Thymus (tissue), 11 donors: ENCODE measurements around the gene ANKRD44. TPM values are rescaled to one million over a fixed set of nuclear protein-coding genes. Genes with fewer than 3 reads are reported as not detected.
"Not testable (repeated sequence)": the region's sequence is repeated elsewhere in the genome, so short reads cannot be mapped to it uniquely, and the experiment has no call there.

Experiments
- DNase-seq, 9 donors: peaks; one replicate each; pipeline ENCODE4 v3.0.0-alpha.2; 2013; ENCODE audit warnings: low spot score in 9 of 9, low read depth in 6 of 9, missing footprints in 1 of 9
- H3K27ac ChIP-seq, 2 donors: one replicate each; pipeline ENCODE4 v1.5.1; 2013; ENCODE audit warnings: control low read depth in 1 of 2, low read depth in 1 of 2, low read length in 1 of 2, mild to moderate bottlenecking in 1 of 2, moderate library complexity in 1 of 2
- H3K27me3 ChIP-seq, 2 donors: one replicate each; pipeline ENCODE4 v1.5.1; 2013; ENCODE audit warnings: low read length in 1 of 2; ENCODE audit not compliant: control insufficient read depth in 2 of 2, insufficient read depth in 1 of 2
- H3K36me3 ChIP-seq, 2 donors: one replicate each; pipeline ENCODE4 v1.5.1; 2013; ENCODE audit warnings: low read length in 1 of 2, mild to moderate bottlenecking in 1 of 2, moderate library complexity in 1 of 2; ENCODE audit not compliant: control insufficient read depth in 2 of 2, insufficient read depth in 2 of 2
- H3K4me1 ChIP-seq, 2 donors: one replicate each; pipeline ENCODE4 v1.5.1; 2013; ENCODE audit warnings: low read length in 2 of 2; ENCODE audit not compliant: control insufficient read depth in 2 of 2, insufficient read depth in 2 of 2
- H3K4me3 ChIP-seq, 2 donors: one replicate each; pipeline ENCODE4 v1.5.1; 2013; ENCODE audit warnings: low read length in 2 of 2, control low read depth in 1 of 2, mild to moderate bottlenecking in 1 of 2
- H3K9me3 ChIP-seq, 2 donors: one replicate each; pipeline ENCODE4 v1.5.1; 2013; ENCODE audit warnings: low read length in 1 of 2, mild to moderate bottlenecking in 1 of 2; ENCODE audit not compliant: control insufficient read depth in 2 of 2, insufficient read depth in 1 of 2
- WGBS: extraction: QIAGEN DNeasy Blood & Tissue Kit; methylation state at CpG from one replicate; pipeline ENCODE4 v1.1.7; 2013; 5-methylcytosine and 5-hydroxymethylcytosine counted together
- polyA plus RNA-seq: library from polyadenylated mRNA; stranded (reverse); fragments of 200-250 nt; gene quantifications from one replicate; pipeline ENCODE4 v1.2.3, GENCODE V29; 2013
- total RNA-seq: library from RNA; stranded (reverse); fragments of 120-200 nt; gene quantifications from one replicate; pipeline ENCODE4 v1.2.4, GENCODE V29; 2013
- donor health status: healthy.

The ANKRD44 gene
- total and polyA plus RNA-seq, 2 donors, result 25.2 to 72.9 TPM

GRCh38 chr2:197033222-197033621, 277.4 kb downstream of the ANKRD44 start:
- Histone ChIP-seq H3K4me1 (peaks cover 0 to 13% of the 10 kb centered on the region in 2 donors), H3K9me3 (no peaks in the 10 kb centered on the region), H3K27ac (no peak overlapping the region), H3K27me3 (no peaks in the 10 kb centered on the region), H3K4me3 (no peak overlapping the region), H3K36me3 (peaks cover 14 to 26% of the 10 kb centered on the region in 2 donors)
- WGBS, result 97% methylated on average over 2 of the region's 2 CpGs
- DNase-seq, result no peak

DNA sequence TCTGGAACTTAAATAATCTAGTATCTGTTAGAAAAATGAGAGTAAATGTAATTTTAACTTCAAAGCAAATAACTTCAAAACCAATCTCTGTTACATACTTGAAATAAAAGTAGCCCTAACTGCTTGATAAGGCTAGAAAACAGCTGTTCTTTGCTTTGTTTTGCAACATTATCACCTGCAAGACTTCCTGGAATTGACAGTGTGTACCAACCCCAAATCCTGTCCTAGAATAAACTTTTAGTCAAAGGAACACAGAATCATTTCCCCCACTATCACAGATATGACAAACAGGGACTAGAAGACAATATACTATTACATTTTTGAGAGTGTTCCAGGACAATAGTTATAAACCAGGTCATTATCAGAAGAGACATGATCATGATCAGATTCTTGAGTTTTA, 278.8 kb downstream of the ANKRD44 start:
- Histone ChIP-seq H3K4me3 (no peak overlapping the region), H3K27me3 (no peaks in the 10 kb centered on the region), H3K9me3 (no peaks in the 10 kb centered on the region), H3K36me3 (peaks cover 14 to 31% of the 10 kb centered on the region in 2 donors), H3K4me1 (peaks cover 0 to 15% of the 10 kb centered on the region in 2 donors), H3K27ac (no peak overlapping the region)
- peak in 1 of 9 donors; percentile 21 for DNase-seq

DNA sequence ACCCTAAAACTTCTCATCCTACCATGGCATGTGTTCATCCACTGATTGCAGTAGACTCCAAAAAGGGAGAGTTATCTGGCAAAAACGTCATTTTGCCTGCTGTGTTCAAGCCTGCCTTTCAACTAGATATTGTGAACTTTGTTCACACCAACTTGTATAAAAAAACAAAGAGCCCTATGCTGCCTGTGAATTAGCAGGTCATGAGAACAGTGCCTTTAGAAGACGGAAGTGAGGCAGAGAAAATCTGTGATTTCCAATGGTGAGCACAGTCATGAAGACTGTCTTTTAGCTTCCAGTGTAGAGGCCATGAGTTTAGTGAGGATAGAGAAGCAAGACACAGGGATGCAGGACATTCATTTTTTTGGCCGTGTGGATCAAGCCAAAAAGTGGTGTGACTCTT, 280.5 kb downstream of the ANKRD44 start:
- 98% methylated on average over 3 of the region's 3 CpGs for WGBS
- Histone ChIP-seq H3K4me1 (peaks cover 0 to 15% of the 10 kb centered on the region in 2 donors), H3K9me3 (no peaks in the 10 kb centered on the region), H3K36me3 (peaks cover 10 to 35% of the 10 kb centered on the region in 2 donors), H3K4me3 (no peak overlapping the region), H3K27me3 (no peaks in the 10 kb centered on the region), H3K27ac (no peak overlapping the region)
- DNase-seq, result no peak

GRCh38 chr2:197028633-197029032, 281.9 kb downstream of the ANKRD44 start:
- WGBS, result 41% methylated on average over 3 of the region's 3 CpGs
- H3K36me3 ChIP-seq, result peaks cover 24 to 50% of the 10 kb centered on the region in 2 donors
- DNase-seq, result peak in 1 of 9 donors; percentile 16

DNA sequence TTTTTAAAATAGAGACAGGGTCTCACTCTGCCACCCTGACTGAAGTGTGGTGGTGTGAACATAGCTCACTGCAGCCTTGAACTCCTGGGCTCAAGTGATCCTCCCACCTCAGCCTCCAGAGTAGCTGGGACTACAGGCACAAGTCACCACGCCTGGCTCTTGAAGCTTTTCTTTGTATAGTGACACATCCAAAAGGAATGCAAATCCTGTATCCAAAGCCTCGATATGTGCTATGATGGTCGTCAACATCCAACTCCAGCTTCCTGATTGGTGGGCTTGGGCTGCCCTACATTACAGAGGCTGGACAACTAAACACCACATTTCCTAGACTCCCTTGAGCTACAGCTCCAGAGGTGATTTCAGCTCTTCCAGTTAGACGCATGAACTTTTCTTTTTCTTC, 282.4 kb downstream of the ANKRD44 start:
- H3K36me3 ChIP-seq, result peaks cover 26 to 52% of the 10 kb centered on the region in 2 donors
- H3K9me3 ChIP-seq, result no peaks in the 10 kb centered on the region
- peaks cover 0 to 15% of the 10 kb centered on the region in 2 donors for H3K4me1 ChIP-seq
- WGBS, result 91% methylated on average over 4 of the region's 4 CpGs
- H3K27me3 ChIP-seq, result no peaks in the 10 kb centered on the region
- H3K4me3 ChIP-seq, result no peak overlapping the region
- H3K27ac ChIP-seq, result peak overlapping the region in 1 of 2 donors; percentile 34
- DNase-seq, result no peak

More at GRCh38 chr2:197028633-197029032, 281.9 kb downstream of the ANKRD44 start:
- Histone ChIP-seq H3K27me3 (no peaks in the 10 kb centered on the region), H3K4me1 (peaks cover 0 to 15% of the 10 kb centered on the region in 2 donors), H3K4me3 (no peak overlapping the region), H3K9me3 (no peaks in the 10 kb centered on the region), H3K27ac (peak overlapping the region in 1 of 2 donors; percentile 34)

DNA sequence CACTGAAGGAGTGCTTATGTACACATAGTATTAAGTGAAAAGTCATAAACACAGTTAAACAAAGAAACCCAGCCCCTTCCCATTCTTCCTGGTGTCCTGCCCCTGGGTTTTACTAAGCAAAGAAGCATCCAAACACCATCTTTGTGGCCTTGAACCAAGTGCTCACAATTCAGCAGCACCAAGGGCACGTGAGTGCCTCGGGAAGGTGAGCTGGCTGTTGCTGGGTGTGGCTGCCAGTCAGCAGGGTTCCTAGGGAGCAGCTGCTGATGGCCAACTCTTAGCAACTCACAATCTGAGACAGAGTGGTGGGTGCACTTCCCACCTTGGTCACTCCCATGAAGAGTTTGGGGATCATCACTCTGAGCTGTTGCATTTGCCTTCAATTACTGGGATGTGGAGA, 286.4 kb downstream of the ANKRD44 start:
- no peak for DNase-seq
- H3K4me3 ChIP-seq, result no peak overlapping the region
- 95% methylated on average over 2 of the region's 2 CpGs for whole genome bisulfite sequencing
- H3K9me3 ChIP-seq, result no peaks in the 10 kb centered on the region
- H3K27me3 ChIP-seq, result no peaks in the 10 kb centered on the region
- H3K36me3 ChIP-seq, result peaks cover 25 to 43% of the 10 kb centered on the region in 2 donors
- peaks cover 0 to 5% of the 10 kb centered on the region in 2 donors for H3K4me1 ChIP-seq
- H3K27ac ChIP-seq, result no peak overlapping the region

DNA sequence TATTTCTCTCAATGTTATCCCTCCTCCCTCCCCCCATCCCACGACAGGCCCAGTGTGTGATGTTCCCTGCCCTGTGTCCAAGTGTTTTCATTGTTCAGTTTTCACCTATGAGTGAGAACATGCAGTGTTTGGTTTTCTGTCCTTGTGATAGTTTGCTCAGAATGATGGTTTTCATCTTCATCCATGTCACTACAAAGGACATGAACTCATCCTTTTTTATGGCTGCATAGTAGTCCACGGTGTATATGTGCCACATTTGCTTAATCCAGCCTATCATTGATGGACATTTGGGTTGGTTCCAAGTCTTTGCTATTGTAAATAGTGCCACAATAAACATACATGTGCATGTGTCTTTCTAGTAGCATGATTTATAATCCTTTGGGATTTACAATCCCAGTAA, 289.7 kb downstream of the ANKRD44 start:
- H3K36me3 ChIP-seq, result peaks cover 25 to 38% of the 10 kb centered on the region in 2 donors
- not testable (repeated sequence) for H3K4me3 ChIP-seq, DNase-seq, H3K9me3 ChIP-seq, H3K4me1 ChIP-seq, H3K27me3 ChIP-seq, H3K27ac ChIP-seq
- WGBS, result 100% methylated on average over 2 of the region's 2 CpGs

DNA sequence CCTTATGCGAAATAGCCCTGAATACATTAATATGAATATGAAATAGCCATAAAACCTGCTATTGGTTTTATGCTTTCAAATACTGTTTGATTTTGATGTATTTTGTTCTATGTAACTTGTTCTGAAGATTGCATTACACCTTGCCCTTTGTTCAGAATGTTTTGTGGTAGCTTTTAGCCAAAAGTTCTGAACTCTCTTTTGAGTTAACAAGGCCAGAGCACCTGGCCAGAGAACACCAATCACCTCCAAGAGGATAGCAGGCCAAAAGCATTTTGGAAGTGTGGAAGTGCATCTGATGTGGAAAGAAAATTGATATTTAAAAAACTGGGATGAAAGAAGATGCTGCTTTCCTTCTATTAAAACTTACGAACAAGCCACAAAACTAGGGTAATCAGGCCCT, 297.5 kb downstream of the ANKRD44 start:
- no peaks in the 10 kb centered on the region for H3K27me3 ChIP-seq
- H3K36me3 ChIP-seq, result peaks cover 26 to 31% of the 10 kb centered on the region in 2 donors
- WGBS, result 97% methylated on average over 2 of the region's 2 CpGs

DNA sequence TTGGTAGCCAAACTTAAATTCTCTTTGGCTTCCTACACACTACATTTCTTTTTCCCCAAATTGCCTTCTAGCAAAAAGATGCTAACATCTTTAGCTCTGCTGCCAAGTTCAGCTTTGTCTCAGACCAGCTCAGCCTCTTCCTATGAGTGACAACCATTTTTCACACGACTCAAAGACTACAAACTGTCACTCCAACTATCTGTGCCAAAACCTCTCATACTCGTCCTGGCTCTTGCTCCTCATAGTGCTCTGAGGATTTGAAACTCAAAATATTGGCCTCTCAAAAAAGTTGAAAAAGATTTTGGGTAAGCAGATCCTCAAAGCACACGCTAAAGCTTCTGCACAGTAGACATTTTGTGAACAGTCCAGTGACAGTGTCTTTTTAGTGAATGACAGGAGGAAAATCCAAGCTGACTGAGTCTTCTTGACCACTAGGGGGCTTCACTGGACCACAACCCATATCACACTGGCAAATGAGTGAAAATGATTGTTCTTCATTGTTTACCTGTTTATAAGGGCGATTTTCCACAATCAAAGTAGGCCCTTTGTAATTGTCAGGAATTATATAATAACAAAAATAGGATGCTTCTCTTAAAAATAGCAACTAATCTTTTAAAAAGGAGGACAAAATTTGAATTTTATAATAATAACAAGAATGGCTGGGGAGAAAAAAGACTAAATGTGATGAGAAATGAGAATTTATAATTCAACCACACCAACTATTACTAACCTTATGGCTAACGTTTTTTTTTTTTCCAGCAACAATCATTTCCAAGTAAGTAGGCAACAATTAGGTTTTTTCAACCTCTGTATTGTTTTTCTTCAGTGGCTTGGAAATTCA, 298.6 kb downstream of the ANKRD44 start:
- H3K27ac ChIP-seq, result no peak overlapping the region
- no peaks in the 10 kb centered on the region for H3K27me3 ChIP-seq
- no peak overlapping the region for H3K4me3 ChIP-seq
- H3K36me3 ChIP-seq, result peaks cover 31 to 39% of the 10 kb centered on the region in 2 donors
- WGBS, result 88% methylated on average over 5 of the region's 5 CpGs
- H3K9me3 ChIP-seq, result no peaks in the 10 kb centered on the region
- no peaks in the 10 kb centered on the region for H3K4me1 ChIP-seq
- peak in 7 of 9 donors; percentile 18 to 65 (median 28) for DNase-seq

More for the DNA sequence above, 297.5 kb downstream of the ANKRD44 start:
- Histone ChIP-seq H3K4me3 (no peak overlapping the region), H3K27ac (no peak overlapping the region), H3K9me3 (no peaks in the 10 kb centered on the region), H3K4me1 (no peaks in the 10 kb centered on the region)
- DNase-seq, result no peak
